Heart right ventricle (tissue), 16 donors: ENCODE data around the gene LTO1. TPM values are rescaled to one million over a fixed set of nuclear protein-coding genes. Genes with fewer than 3 reads are reported as not detected.

Source experiments
- ATAC-seq, 8 donors: fragments of 200-7000 bp; cut with Tn5 transposase; one replicate each; pipeline ENCODE4 v1.9.1; 2020; ENCODE audit warnings: mild to moderate bottlenecking in 8 of 8, moderate library complexity in 8 of 8, moderate number of reproducible peaks in 1 of 8
- DNase-seq, 2 donors: peaks; one replicate each; pipeline ENCODE4 v3.0.0-alpha.2; 2020
- H3K27ac ChIP-seq, 10 donors: fragments of 200-600 bp; sonication (generic) in 2 of 10; one replicate each; pipeline versions ENCODE4 v1.5.0 to v1.8.0; 2020 to 2022; ENCODE audit warnings: mild to moderate bottlenecking in 3 of 10
- H3K27me3 ChIP-seq, 7 donors: fragments of 200-600 bp; one replicate each; pipeline ENCODE4 v1.8.0; 2021 to 2022; ENCODE audit warnings: mild to moderate bottlenecking in 2 of 7
- H3K36me3 ChIP-seq, 9 donors: fragments of 200-600 bp; sonication (generic) in 1 of 9; one replicate each; pipeline versions ENCODE4 v1.5.0 to v1.8.0; 2020 to 2022; ENCODE audit warnings: mild to moderate bottlenecking in 2 of 9
- H3K4me1 ChIP-seq, 9 donors: fragments of 200-600 bp; sonication (generic) in 1 of 9; one replicate each; pipeline versions ENCODE4 v1.5.0 to v1.8.0; 2020 to 2022; ENCODE audit warnings: mild to moderate bottlenecking in 4 of 9
- H3K4me3 ChIP-seq, 10 donors: fragments of 200-600 bp; sonication (generic) in 2 of 10; one replicate each; pipeline versions ENCODE4 v1.5.0 to v1.8.0; 2020 to 2022; ENCODE audit warnings: mild to moderate bottlenecking in 7 of 10, moderate library complexity in 2 of 10
- H3K9me3 ChIP-seq, 11 donors: fragments of 200-600 bp in 10 of 11; sonication (generic) in 2 of 11; one replicate each; pipeline versions ENCODE4 v1.5.0 to v1.8.0; 2013 to 2022; ENCODE audit warnings: mild to moderate bottlenecking in 2 of 11, control low read depth in 1 of 11, moderate library complexity in 1 of 11
- WGBS, 2 donors: extraction: QIAGEN DNeasy Blood & Tissue Kit; methylation state at CpG; one replicate each; pipeline ENCODE4 v1.1.7; 2013; ENCODE audit warnings: inconsistent platforms in 1 of 2; 5-methylcytosine and 5-hydroxymethylcytosine counted together
- intact Hi-C, 10 donors: fragments of 100-400 bp; cut with DNase I; formaldehyde crosslinking; loops; one replicate each; pipeline versions ENCODE4 v1.11.1 to v1.14.2; 2022
- polyA plus RNA-seq, 2 donors: library from polyadenylated mRNA; stranded (reverse); fragments of 200-250 nt; gene quantifications; one replicate each; pipeline ENCODE4 v1.2.3, GENCODE V29; 2013
- total RNA-seq, 10 donors: library from RNA; stranded (reverse); fragmentation: NEBNext Ultra II Directional in 3 of 10; extraction: Animal tissue kit (Norgen Biotek cat#: 25700) in 3 of 10; gene quantifications; one replicate each; pipeline versions ENCODE4 v1.2.1 to v1.2.4, GENCODE V29; 2021 to 2023
- TF ChIP-seq, protein P1 (sequence below), 9 donors: fragments of 200-600 bp; sonication (generic) in 2 of 9; IDR thresholded peaks; one replicate each; pipeline versions ENCODE4 v1.5.0 to v1.8.0; 2021 to 2022; ENCODE audit warnings: antibody characterized with exemption in 9 of 9, mild to moderate bottlenecking in 5 of 9, moderate library complexity in 1 of 9
- donor health status: Arrhythmogenic right ventricular cardiomyopathy.
- donor health status: ischemic (EF 13 %, LVEDD 7.1; RV severe dilation, severe dysfunction).
- donor health status: healthy with polysubstance abuse.
- donor health status: DM: no; HTN: yes; CAD: no.
- donor health status: DM: no; HTN: no; CAD: no.
- donor health status: ischemic (EF 25% LVEDD 6.9; RV normal size, moderate dysfunction).
- donor health status: ischemic (EF 25% LVEDD 5.7; RV mildly dilated, moderate dysfunction).
- donor health status: healthy.
- donor health status: DM: yes; HTN: yes; CAD: no.
- donor health status: Ischemic cardiomyopathy.
- donor health status: ischemic (EF 35%, LVEDD 5.7; RV mildly dilated, moderate dysfunction).
- donor health status: nonischemic (EF 11% LVEDD 7.7; RV severe dilation, severe dysfunction).
- donor health status: DM: yes; HTN: yes; CAD: no.
- donor health status: PGD.
- donor health status: ischemic (EF 29% LVEDD 5.4; RV normal size, mild dysfunction).
- donor health status: nonischemic (EF 23%, LVEDD 6.1; RV moderate dilation, normal function).

Gene LTO1
- total and polyA plus RNA-seq, 12 donors: 7.0 to 22.6 (median 8.2) TPM

- Histone ChIP-seq H3K27ac (no peak overlapping the region), H3K4me1 (peaks cover 0 to 5% (median 0%) of the 10 kb centered on the region in 9 donors), H3K9me3 (no peaks in the 10 kb centered on the region), H3K4me3 (no peak overlapping the region), H3K27me3 (peaks cover 5 to 81% (median 63%) of the 10 kb centered on the region in 7 donors), H3K36me3 (no peaks in the 10 kb centered on the region)
- TF ChIP-seq, protein P1, sequence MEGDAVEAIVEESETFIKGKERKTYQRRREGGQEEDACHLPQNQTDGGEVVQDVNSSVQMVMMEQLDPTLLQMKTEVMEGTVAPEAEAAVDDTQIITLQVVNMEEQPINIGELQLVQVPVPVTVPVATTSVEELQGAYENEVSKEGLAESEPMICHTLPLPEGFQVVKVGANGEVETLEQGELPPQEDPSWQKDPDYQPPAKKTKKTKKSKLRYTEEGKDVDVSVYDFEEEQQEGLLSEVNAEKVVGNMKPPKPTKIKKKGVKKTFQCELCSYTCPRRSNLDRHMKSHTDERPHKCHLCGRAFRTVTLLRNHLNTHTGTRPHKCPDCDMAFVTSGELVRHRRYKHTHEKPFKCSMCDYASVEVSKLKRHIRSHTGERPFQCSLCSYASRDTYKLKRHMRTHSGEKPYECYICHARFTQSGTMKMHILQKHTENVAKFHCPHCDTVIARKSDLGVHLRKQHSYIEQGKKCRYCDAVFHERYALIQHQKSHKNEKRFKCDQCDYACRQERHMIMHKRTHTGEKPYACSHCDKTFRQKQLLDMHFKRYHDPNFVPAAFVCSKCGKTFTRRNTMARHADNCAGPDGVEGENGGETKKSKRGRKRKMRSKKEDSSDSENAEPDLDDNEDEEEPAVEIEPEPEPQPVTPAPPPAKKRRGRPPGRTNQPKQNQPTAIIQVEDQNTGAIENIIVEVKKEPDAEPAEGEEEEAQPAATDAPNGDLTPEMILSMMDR (IDR thresholded peaks at IDR 0.05): peak; percentile 27 to 61 (median 55)
- WGBS, 2 donors: 3 to 4% methylated on average over 13 of the region's 13 CpGs
- ATAC-seq: peak in 6 of 8 donors; percentile 62 to 79 (median 72)
- intact Hi-C loops: loop anchor here in 3 of 10 donors (5.0 to 10.0 kb wide), 2 partner anchors 87 to 479 kb away; no protein-coding TSS in a partner anchor
- peak; percentile 51 to 52 for DNase-seq
Measured at GRCh38 chr11:69718147-69718546, 43.0 kb upstream of the LTO1 start.

DNA sequence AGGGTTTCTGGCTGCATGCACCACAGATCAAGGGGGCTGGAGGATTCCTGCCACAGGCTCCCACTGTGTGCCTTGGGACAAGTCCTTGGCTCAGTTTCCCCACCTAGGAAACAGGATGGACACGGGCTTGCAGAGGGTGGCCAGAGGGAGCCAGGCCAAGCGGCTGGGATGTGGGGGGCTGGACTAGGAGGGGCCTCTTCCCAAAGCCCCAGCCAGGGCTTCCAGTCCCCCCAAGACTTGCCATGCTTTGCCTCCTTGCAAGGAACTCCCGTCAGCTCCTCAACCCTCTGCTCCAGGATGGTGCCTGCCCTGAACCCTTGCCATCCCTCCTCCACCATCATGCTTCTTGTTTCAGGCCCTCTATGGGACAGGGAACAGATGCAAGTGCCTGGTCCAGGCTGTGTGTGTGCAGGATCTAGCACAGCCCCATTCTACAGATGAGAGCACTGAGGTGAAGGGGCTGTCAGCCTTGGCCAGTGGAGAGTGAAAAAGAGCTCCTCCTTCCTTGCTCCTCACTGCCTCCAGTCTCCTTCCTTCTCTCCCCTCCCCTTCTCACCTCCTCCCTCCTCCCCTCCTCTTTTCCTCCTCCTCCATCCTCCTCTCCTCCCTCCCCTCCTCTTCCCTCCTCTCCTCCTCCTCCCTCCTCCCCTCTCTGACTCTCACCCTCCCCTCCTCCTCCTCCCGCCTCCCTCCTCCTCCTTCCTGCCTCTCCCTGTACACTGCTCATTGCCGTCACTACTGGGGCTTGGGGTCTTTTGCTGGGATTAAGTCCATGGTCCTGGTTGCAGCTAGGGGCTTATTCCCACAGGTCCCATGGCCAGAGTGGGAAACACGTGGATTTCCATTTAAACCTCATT is 42.0 kb upstream of the LTO1 start:
- peaks cover 5 to 82% (median 58%) of the 10 kb centered on the region in 7 donors for H3K27me3 ChIP-seq

GRCh38 chr11:69716099-69716498 is 40.9 kb upstream of the LTO1 start:
- Histone ChIP-seq H3K4me1 (peaks cover 0 to 8% (median 0%) of the 10 kb centered on the region in 9 donors), H3K27me3 (peaks cover 5 to 78% (median 48%) of the 10 kb centered on the region in 7 donors), H3K4me3 (no peak overlapping the region), H3K9me3 (no peaks in the 10 kb centered on the region), H3K27ac (no peak overlapping the region), H3K36me3 (no peaks in the 10 kb centered on the region)
- TF ChIP-seq, protein P1 (IDR thresholded peaks at IDR 0.05): no peak
- DNase-seq (no peak), ATAC-seq (no peak)
- intact Hi-C loops: loop anchor here in 3 of 10 donors (5.0 to 10.0 kb wide), 2 partner anchors 89 to 481 kb away; no protein-coding TSS in a partner anchor
- WGBS, 2 donors: 78 to 80% methylated on average over 11 of the region's 11 CpGs

More for the DNA sequence above, 42.0 kb upstream of the LTO1 start:
- ATAC-seq (no peak), DNase-seq (no peak)
- Histone ChIP-seq H3K27ac (no peak overlapping the region), H3K36me3 (no peaks in the 10 kb centered on the region), H3K4me1 (peaks cover 0 to 8% (median 0%) of the 10 kb centered on the region in 9 donors), H3K4me3 (no peak overlapping the region), H3K9me3 (no peaks in the 10 kb centered on the region)
- 58% methylated on average over 6 of the region's 6 CpGs for WGBS, 2 donors
- intact Hi-C loops: loop anchor here in 3 of 10 donors (5.0 to 10.0 kb wide), 2 partner anchors 88 to 480 kb away; no protein-coding TSS in a partner anchor
- TF ChIP-seq, protein P1 (IDR thresholded peaks at IDR 0.05): no peak

DNA sequence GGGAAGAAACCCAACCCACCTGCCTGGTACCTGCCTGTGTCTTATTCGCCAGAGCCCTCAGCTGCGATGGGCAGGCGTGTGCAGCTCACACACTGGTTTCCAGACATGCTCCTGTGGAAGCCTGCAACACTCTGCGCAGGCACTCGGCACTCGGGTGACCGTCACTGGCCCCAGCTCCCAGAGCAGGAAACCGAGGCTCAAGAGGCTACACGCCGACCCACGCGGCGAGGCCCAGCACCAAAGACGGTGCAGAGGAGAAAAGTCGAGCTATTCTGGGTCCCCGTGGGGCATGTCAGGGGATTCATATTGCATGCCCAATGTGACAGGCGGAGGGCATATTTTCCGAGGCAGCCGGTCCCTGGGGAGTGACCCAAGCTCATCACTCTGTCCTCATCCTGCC is 40.3 kb upstream of the LTO1 start:
- ATAC-seq: no peak
- no peak overlapping the region for H3K27ac ChIP-seq
- 79 to 81% methylated on average over 19 of the region's 19 CpGs for WGBS, 2 donors
- peaks cover 5 to 73% (median 48%) of the 10 kb centered on the region in 7 donors for H3K27me3 ChIP-seq
- intact Hi-C loops: loop anchor here in 3 of 10 donors (5.0 to 10.0 kb wide), 2 partner anchors 89 to 482 kb away; no protein-coding TSS in a partner anchor
- no peak for DNase-seq
- H3K9me3 ChIP-seq: no peaks in the 10 kb centered on the region
- no peaks in the 10 kb centered on the region for H3K36me3 ChIP-seq
- H3K4me1 ChIP-seq: peaks cover 0 to 8% (median 0%) of the 10 kb centered on the region in 9 donors
- no peak overlapping the region for H3K4me3 ChIP-seq
- TF ChIP-seq, protein P1 (IDR thresholded peaks at IDR 0.05): no peak
